ENCODE data around the gene SLC9A1.

SLC9A1 gene

DNA sequence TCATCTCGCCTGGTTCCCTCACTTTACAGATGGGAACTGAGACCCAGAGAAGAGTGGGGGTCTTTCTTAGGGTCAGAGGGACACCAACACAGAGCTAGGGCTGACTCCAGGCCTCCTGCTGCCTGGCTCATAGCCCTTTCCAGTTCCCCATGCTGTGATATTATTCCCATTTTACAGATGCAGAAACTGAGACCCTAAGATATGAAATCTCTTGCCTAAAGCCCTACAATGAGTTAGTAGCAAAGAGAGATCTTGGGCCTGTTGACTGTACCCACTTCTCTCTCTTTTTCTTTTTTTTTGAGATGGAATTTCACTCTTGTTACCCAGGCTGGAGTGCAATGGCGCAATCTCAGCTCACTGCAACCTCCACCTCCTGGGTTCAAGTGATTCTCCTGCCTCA is 49.9 kb downstream of the SLC9A1 start:
- H3K4me1 ChIP-seq = peaks cover 37 to 88% (median 54%) of the 10 kb centered on the region in 10 experiments
- 0 out of 22 replicates have a peak, but pooled peaks cover 0 to 7% (median 0%) of the 10 kb centered on the region in 11 experiments for H4K20me1 ChIP-seq

DNA sequence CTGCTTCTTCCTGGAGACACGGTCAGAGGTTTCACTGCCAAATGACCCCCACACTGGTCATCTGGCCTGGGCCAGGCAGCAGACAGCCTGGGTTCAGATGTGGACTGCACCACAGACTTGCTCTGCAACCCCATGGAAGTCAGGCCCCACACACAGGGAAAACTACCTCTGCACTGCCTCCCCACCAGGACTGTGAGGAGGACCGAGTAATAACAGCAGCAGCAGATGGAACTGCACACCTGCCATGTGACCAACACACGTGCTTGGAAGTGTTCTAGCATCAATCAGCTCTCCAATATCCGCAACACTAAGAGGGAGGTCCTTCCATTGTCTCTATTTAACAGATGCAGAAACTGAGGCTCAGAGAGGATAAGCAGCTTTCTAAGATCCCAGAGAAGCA is 51.4 kb downstream of the SLC9A1 start:
- Histone ChIP-seq H3K27ac (peak overlapping the region in 7 of 11 experiments; percentile 3 to 88 (median 37); a peak in 9 of 22 replicates), H4K20me1 (0 out of 22 replicates have a peak, but pooled peaks cover 0 to 7% (median 0%) of the 10 kb centered on the region in 11 experiments), H3K27me3 (no peaks in the 10 kb centered on the region), H3K9ac (peak overlapping the region in 3 of 11 experiments; percentile 20 to 30 (median 26); a peak in 3 of 22 replicates), H3K9me3 (replicated peaks in 1 of 11) (no peaks in the 10 kb centered on the region), H3K4me1 (peaks cover 45 to 88% (median 58%) of the 10 kb centered on the region in 10 experiments), H3K4me3 (no peak overlapping the region), H3K36me3 (peaks cover 0 to 64% (median 42%) of the 10 kb centered on the region in 11 experiments; a peak in 16 of 22 replicates), H3K4me2 (no peak overlapping the region)
- TF ChIP-seq Cebpa-rat (IDR thresholded peaks at IDR 0.05) = no peak

More for the DNA sequence above, 49.9 kb downstream of the SLC9A1 start:
- peaks cover 6 to 79% (median 58%) of the 10 kb centered on the region in 11 experiments; a peak in 19 of 22 replicates for H3K36me3 ChIP-seq
- H3K4me3 ChIP-seq = no peak overlapping the region
- TF ChIP-seq Cebpa-rat (IDR thresholded peaks at IDR 0.05) = no peak
- 0 out of 22 replicates have a peak overlapping the region, but pooled peaks of 1 of the 11 experiments have one; percentile 6 for H3K9ac ChIP-seq
- H3K4me2 ChIP-seq = peak overlapping the region in 5 of 11 experiments; percentile 59 to 82 (median 70); a peak in 7 of 22 replicates
- no peaks in the 10 kb centered on the region for H3K27me3 ChIP-seq
- H3K27ac ChIP-seq = peak overlapping the region in 9 of 11 experiments; percentile 40 to 76 (median 72); a peak in 15 of 22 replicates
- H3K9me3 ChIP-seq (replicated peaks in 1 of 11) = no peaks in the 10 kb centered on the region

DNA sequence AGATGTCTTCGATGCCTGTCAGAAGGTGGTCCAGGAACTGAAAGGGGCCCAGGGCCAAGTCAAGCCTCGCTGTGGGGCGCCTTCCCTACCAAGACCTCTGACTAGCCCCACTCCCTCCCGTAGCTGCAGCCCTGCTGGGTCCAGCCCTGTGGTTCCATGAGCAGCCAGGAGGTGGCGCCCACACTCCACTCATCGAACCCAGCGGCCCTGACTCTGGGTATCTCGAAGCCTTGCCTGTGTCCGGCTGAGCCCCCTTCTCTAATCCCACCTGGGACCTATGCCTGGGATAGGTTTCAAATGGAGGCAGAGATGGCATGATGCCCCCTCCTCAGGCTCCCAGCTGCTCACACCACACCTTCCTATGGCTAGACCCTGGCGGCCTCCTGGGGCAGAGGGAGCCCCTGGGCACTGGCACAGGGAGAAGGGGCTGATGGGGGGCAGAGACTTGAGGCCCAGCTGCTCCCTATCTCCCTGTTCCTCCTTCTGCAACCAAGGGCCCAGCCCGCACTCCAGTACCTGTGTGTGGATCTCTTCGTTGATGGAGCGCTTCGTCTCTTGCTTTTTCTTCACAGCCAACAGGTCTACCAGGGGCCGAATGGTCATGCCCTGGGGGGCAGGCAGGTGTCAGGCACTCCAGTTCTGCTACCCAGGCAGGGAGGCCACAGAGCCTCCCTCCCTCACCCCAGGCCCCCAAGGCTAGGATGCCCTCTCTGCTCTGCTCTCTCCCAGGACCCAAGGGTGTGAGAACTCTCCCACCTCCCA is 52.0 kb downstream of the SLC9A1 start:
- peaks cover 0 to 63% (median 42%) of the 10 kb centered on the region in 11 experiments; a peak in 15 of 22 replicates for H3K36me3 ChIP-seq
- no peak for TF ChIP-seq Cebpa-rat (IDR thresholded peaks at IDR 0.05)
- no peak overlapping the region for H3K4me3 ChIP-seq
- peak overlapping the region in 7 of 11 experiments; percentile 20 to 91 (median 85); a peak in 13 of 22 replicates for H3K27ac ChIP-seq
- H3K9me3 ChIP-seq (replicated peaks in 1 of 11) = no peaks in the 10 kb centered on the region
- peak overlapping the region in 6 of 11 experiments; percentile 30 to 80 (median 77); a peak in 8 of 22 replicates for H3K9ac ChIP-seq
- H3K4me2 ChIP-seq = no peak overlapping the region
- no peaks in the 10 kb centered on the region for H3K27me3 ChIP-seq
- H3K4me1 ChIP-seq = peaks cover 51 to 90% (median 64%) of the 10 kb centered on the region in 10 experiments
- 0 out of 22 replicates have a peak, but pooled peaks cover 0 to 7% (median 0%) of the 10 kb centered on the region in 11 experiments for H4K20me1 ChIP-seq

DNA sequence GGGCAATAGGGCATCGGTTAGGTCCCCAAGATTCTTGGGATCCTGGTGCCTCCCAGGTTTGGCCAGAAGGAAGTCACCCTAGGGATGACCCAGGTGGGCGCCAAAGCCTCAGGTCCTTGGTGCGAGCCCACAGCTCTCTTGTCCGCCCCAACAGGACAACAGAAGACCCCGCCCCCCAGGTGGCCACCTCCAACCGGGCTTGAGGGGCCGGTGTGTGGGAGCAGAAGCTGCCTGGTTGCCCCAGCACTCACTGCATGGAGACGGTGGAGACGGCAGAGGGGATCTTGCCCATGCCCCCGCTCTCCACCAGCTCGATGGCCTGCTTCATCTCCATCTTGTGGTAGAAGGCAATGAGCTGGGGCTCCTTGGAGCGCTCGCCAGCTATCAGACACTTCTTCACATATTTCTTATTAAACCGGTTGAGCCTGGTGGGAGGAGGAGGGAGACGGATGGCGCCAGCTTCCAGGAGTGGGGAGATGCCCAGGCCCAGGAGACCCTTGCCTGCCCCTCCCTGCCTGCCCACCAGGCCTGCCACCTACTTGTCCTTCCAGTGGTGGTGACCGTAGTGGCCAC is 52.7 kb downstream of the SLC9A1 start:
- Histone ChIP-seq H3K4me2 (no peak overlapping the region), H4K20me1 (0 out of 22 replicates have a peak, but pooled peaks cover 0 to 7% (median 0%) of the 10 kb centered on the region in 11 experiments), H3K4me3 (no peak overlapping the region), H3K27ac (peak overlapping the region in 7 of 11 experiments; percentile 24 to 91 (median 87); a peak in 10 of 22 replicates), H3K27me3 (no peaks in the 10 kb centered on the region), H3K4me1 (peaks cover 53 to 90% (median 65%) of the 10 kb centered on the region in 10 experiments), H3K9me3 (replicated peaks in 1 of 11) (no peaks in the 10 kb centered on the region), H3K36me3 (peaks cover 0 to 63% (median 42%) of the 10 kb centered on the region in 11 experiments; a peak in 15 of 22 replicates), H3K9ac (peak overlapping the region in 6 of 11 experiments; percentile 29 to 80 (median 77); a peak in 10 of 22 replicates)
- no peak for TF ChIP-seq Cebpa-rat (IDR thresholded peaks at IDR 0.05)

DNA sequence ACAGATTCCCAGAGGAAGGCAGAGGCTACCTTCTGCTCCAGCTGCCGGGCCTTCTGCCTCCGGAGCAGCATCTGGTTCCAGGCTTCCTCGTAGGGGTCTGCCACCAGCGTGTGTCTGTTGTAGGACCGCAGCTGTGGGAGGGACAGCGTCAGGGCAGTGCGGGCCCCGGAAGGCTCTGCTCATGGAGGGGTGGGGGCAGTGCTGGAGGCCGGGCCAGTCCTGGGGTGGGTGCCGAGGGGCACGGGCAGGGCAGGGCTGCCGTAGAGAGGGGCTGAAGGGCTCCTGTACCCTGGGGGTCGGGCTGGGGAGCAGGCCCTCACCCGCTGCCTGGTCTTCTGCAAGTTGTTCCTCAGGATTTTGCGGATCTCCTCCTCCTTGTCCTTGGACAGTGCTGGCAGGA is 53.2 kb downstream of the SLC9A1 start:
- H3K27ac ChIP-seq = peak overlapping the region in 8 of 11 experiments; percentile 68 to 91 (median 86); a peak in 12 of 22 replicates
- no peaks in the 10 kb centered on the region for H3K27me3 ChIP-seq
- TF ChIP-seq Cebpa-rat (IDR thresholded peaks at IDR 0.05) = no peak
- 0 out of 22 replicates have a peak, but pooled peaks cover 0 to 7% (median 0%) of the 10 kb centered on the region in 11 experiments for H4K20me1 ChIP-seq
- peak overlapping the region in 4 of 11 experiments; percentile 91 to 99 (median 94); a peak in 4 of 22 replicates for H3K4me2 ChIP-seq
- H3K9me3 ChIP-seq (replicated peaks in 1 of 11) = no peaks in the 10 kb centered on the region
- no peak overlapping the region for H3K4me3 ChIP-seq
- H3K36me3 ChIP-seq = peaks cover 0 to 63% (median 42%) of the 10 kb centered on the region in 11 experiments; a peak in 15 of 22 replicates
- peak overlapping the region in 10 of 11 experiments; percentile 61 to 80 (median 76); a peak in 17 of 22 replicates for H3K9ac ChIP-seq
- H3K4me1 ChIP-seq = peaks cover 49 to 88% (median 60%) of the 10 kb centered on the region in 10 experiments

DNA sequence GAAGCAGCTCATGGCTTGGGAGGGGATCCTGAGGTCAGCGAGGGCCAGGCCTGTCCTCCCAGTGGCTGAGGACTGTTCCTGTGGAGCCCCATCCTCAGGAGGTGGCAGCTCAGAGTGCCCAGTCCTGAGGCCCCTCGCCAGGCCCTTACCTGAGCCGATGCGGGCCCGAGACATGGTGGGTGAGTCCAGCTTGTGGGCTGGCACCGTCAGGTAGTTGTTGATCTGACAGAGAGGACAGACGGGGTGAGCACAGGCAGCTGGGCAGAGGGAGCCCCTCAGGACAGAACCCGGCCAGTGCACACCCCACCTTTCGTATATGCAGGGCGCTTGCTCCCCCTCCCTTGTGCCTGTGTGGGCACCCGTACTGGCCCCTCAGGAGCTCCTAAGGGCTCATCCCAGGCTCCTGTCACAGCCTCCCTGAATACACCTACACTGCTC is 53.9 kb downstream of the SLC9A1 start:
- Histone ChIP-seq H3K27ac (peak overlapping the region in 10 of 11 experiments; percentile 68 to 91 (median 85); a peak in 20 of 22 replicates), H3K9me3 (replicated peaks in 1 of 11) (no peaks in the 10 kb centered on the region), H3K36me3 (peaks cover 0 to 58% (median 41%) of the 10 kb centered on the region in 11 experiments; a peak in 15 of 22 replicates), H4K20me1 (0 out of 22 replicates have a peak, but pooled peaks cover 0 to 7% (median 0%) of the 10 kb centered on the region in 11 experiments), H3K27me3 (no peaks in the 10 kb centered on the region), H3K4me2 (peak overlapping the region; percentile 82 to 99 (median 91)), H3K4me3 (no peak overlapping the region), H3K9ac (peak overlapping the region; percentile 61 to 80 (median 74); a peak in 20 of 22 replicates), H3K4me1 (peaks cover 43 to 84% (median 54%) of the 10 kb centered on the region in 10 experiments)
- TF ChIP-seq Cebpa-rat (IDR thresholded peaks at IDR 0.05) = no peak

DNA sequence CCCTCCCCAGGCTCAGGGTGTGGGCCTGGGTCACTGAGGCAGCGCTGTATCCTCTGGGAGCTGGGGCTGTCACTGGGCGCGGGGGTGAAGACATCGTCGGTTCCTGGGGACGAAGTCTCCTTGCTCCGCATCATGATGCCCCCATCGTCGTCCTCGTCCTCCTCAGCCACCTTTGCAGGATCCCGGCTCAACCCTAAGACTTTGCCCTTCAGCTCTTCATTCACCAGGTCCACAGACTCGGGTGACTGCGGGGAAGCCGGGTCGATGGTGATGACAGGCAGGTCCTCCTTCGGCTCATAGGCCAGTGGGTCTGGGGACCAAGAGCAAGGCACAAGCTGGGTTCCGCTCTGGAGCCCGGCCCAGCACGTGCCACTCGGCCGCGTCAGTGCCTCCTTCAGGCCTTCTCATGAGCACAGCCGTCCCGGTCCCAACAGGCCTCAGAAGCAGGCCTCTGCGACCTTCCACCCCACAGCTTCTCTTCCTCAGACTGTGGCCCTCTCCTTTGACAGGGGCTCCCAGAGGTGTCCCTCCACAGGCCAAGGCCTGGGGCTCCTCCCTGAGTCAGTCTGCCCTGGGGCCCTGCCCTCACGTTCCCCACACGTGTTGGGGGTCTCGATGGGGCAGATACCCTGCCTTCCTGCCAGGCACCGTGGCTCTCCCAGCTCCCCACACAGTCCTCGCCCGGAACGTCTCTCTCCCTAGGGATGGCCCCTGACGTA is 54.4 kb downstream of the SLC9A1 start:
- peak overlapping the region in 10 of 11 experiments; percentile 68 to 91 (median 85); a peak in 20 of 22 replicates for H3K27ac ChIP-seq
- peaks cover 0 to 52% (median 35%) of the 10 kb centered on the region in 11 experiments; a peak in 15 of 22 replicates for H3K36me3 ChIP-seq
- 0 out of 22 replicates have a peak, but pooled peaks cover 0 to 7% (median 0%) of the 10 kb centered on the region in 11 experiments for H4K20me1 ChIP-seq
- no peaks in the 10 kb centered on the region for H3K27me3 ChIP-seq
- peak overlapping the region; percentile 82 to 99 (median 91) for H3K4me2 ChIP-seq
- no peaks in the 10 kb centered on the region for H3K9me3 ChIP-seq (replicated peaks in 1 of 11)
- TF ChIP-seq Cebpa-rat (IDR thresholded peaks at IDR 0.05) = no peak
- peak overlapping the region; percentile 61 to 80 (median 74); a peak in 21 of 22 replicates for H3K9ac ChIP-seq
- peaks cover 39 to 84% (median 51%) of the 10 kb centered on the region in 10 experiments for H3K4me1 ChIP-seq
- H3K4me3 ChIP-seq = peak overlapping the region in 5 of 10 experiments; percentile 1 to 56 (median 34); a peak in 4 of 20 replicates
